Mesenchymal stem cell (in vitro differentiated cells and primary cell): ENCODE data around the gene SLC22A14.

ENCODE experiments used
- DNase-seq: peaks from one replicate; pipeline ENCODE4 v3.0.0-alpha.2; 2013
- H2AFZ ChIP-seq: one replicate; pipeline ENCODE4 v1.6.1; 2013; ENCODE audit warnings: low read depth, mild to moderate bottlenecking, control low read depth, inconsistent platforms, low read length, moderate library complexity
- H2AK5ac ChIP-seq: 2 replicates; pipeline ENCODE4 v1.6.1; 2013; ENCODE audit warnings: low read length, moderate library complexity, mild to moderate bottlenecking, inconsistent platforms; ENCODE audit not compliant: severe bottlenecking
- H2BK120ac ChIP-seq: one replicate; pipeline ENCODE4 v1.6.1; 2013; ENCODE audit warnings: low read depth, mild to moderate bottlenecking, inconsistent platforms, low read length, moderate library complexity
- H2BK12ac ChIP-seq, 2 experiments: one replicate each; pipeline ENCODE4 v1.6.1; 2013; ENCODE audit warnings: inconsistent platforms in 2 of 2, low read length in 2 of 2, mild to moderate bottlenecking in 2 of 2, moderate library complexity in 2 of 2, control low read depth in 1 of 2
- H2BK15ac ChIP-seq: one replicate; pipeline ENCODE4 v1.6.1; 2013; ENCODE audit warnings: mild to moderate bottlenecking, low read depth, inconsistent platforms; ENCODE audit not compliant: poor library complexity, severe bottlenecking
- H2BK5ac ChIP-seq: 2 replicates; pipeline ENCODE4 v1.6.1; 2013; ENCODE audit warnings: low read depth, mild to moderate bottlenecking, low read length, control low read depth, inconsistent platforms; ENCODE audit not compliant: poor library complexity, severe bottlenecking
- H3K14ac ChIP-seq, 2 experiments: one replicate each; pipeline ENCODE4 v1.6.1; 2013; ENCODE audit warnings: inconsistent platforms in 2 of 2, low read length in 2 of 2, control low read depth in 1 of 2, mild to moderate bottlenecking in 1 of 2, moderate library complexity in 1 of 2
- H3K18ac ChIP-seq, 2 experiments: one replicate each; pipeline ENCODE4 v1.6.1; 2013; ENCODE audit warnings: inconsistent platforms in 2 of 2, low read length in 2 of 2, control low read depth in 1 of 2, low read depth in 1 of 2, mild to moderate bottlenecking in 1 of 2
- H3K23ac ChIP-seq, 2 experiments: one replicate each; pipeline ENCODE4 v1.6.1; 2013; ENCODE audit warnings: inconsistent platforms in 2 of 2, low read length in 2 of 2, mild to moderate bottlenecking in 2 of 2, moderate library complexity in 2 of 2, control low read depth in 1 of 2
- H3K27ac ChIP-seq: 2 replicates; pipeline ENCODE4 v1.5.1; 2013; ENCODE audit warnings: mild to moderate bottlenecking, moderate library complexity, low read length, control low read depth, inconsistent platforms; ENCODE audit not compliant: poor library complexity, severe bottlenecking
- H3K27me3 ChIP-seq, 2 experiments: 2 replicates each; pipeline versions ENCODE4 v1.6.1 to v1.7.0; 2013; ENCODE audit warnings: low read length in 2 of 2, mild to moderate bottlenecking in 2 of 2, moderate library complexity in 2 of 2, control low read depth in 1 of 2, inconsistent platforms in 1 of 2; ENCODE audit not compliant: control insufficient read depth in 1 of 2, insufficient read depth in 1 of 2
- H3K36me3 ChIP-seq, 2 experiments: 2 replicates each; pipeline versions ENCODE4 v1.6.1 to v1.7.0; 2013; ENCODE audit warnings: low read length in 2 of 2, control low read depth in 1 of 2, inconsistent platforms in 1 of 2, low read depth in 1 of 2, mild to moderate bottlenecking in 1 of 2; ENCODE audit not compliant: insufficient read depth in 2 of 2, control insufficient read depth in 1 of 2
- H3K4ac ChIP-seq, 2 experiments: one replicate each; pipeline ENCODE4 v1.6.1; 2013; ENCODE audit warnings: inconsistent platforms in 2 of 2, low read length in 2 of 2, mild to moderate bottlenecking in 2 of 2, moderate library complexity in 2 of 2, control low read depth in 1 of 2, low read depth in 1 of 2
- H3K4me1 ChIP-seq: 2 replicates; pipeline ENCODE4 v1.6.1; 2013; ENCODE audit warnings: low read depth, low read length, control low read depth; ENCODE audit not compliant: control insufficient read depth, insufficient read depth
- H3K4me2 ChIP-seq: 2 replicates; pipeline ENCODE4 v1.6.1; 2013; ENCODE audit warnings: low read length, mild to moderate bottlenecking, inconsistent platforms; ENCODE audit not compliant: poor library complexity, severe bottlenecking
- H3K4me3 ChIP-seq, 2 experiments: 2 replicates each; pipeline versions ENCODE4 v1.5.1 to v1.7.0; 2013; ENCODE audit warnings: low read length in 2 of 2, mild to moderate bottlenecking in 2 of 2, control low read depth in 1 of 2, low read depth in 1 of 2; ENCODE audit not compliant: insufficient read depth in 1 of 2
- H3K79me1 ChIP-seq: replicated peaks from 2 replicates; pipeline ENCODE4 v1.6.1; 2013; ENCODE audit warnings: mild to moderate bottlenecking, control low read depth, low read length, inconsistent platforms; ENCODE audit not compliant: poor library complexity, severe bottlenecking
- H3K9ac ChIP-seq: 2 replicates; pipeline ENCODE4 v1.7.0; 2013; ENCODE audit warnings: mild to moderate bottlenecking, low read length, moderate library complexity
- H3K9me3 ChIP-seq: 2 replicates; pipeline ENCODE4 v1.7.0; 2013; ENCODE audit warnings: mild to moderate bottlenecking, low read length; ENCODE audit not compliant: control insufficient read depth
- H4K8ac ChIP-seq: one replicate; pipeline ENCODE4 v1.6.1; 2013; ENCODE audit warnings: inconsistent platforms, mild to moderate bottlenecking, low read length, moderate library complexity
- H4K91ac ChIP-seq: one replicate; pipeline ENCODE4 v1.6.1; 2013; ENCODE audit warnings: mild to moderate bottlenecking, low read length, inconsistent platforms
- WGBS: methylation state at CpG from one replicate; pipeline ENCODE4 v1.1.7; 2013; ENCODE audit warnings: mixed read lengths; 5-methylcytosine and 5-hydroxymethylcytosine counted together

The SLC22A14 gene

GRCh38 chr3:38274864-38275649 is 7.0 kb upstream of the SLC22A14 start:
- no peak overlapping the region for H2AK5ac ChIP-seq
- H2BK120ac ChIP-seq, result no peak overlapping the region
- no peaks in the 10 kb centered on the region for H3K4me1 ChIP-seq
- H3K79me1 ChIP-seq, result no peaks in the 10 kb centered on the region
- H3K27ac ChIP-seq, result no peak overlapping the region
- no peaks in the 10 kb centered on the region for H3K27me3 ChIP-seq
- H3K9ac ChIP-seq, result no peak overlapping the region
- no peak overlapping the region for H2BK5ac ChIP-seq
- no peak overlapping the region for H3K4me3 ChIP-seq
- no peak overlapping the region for H2AFZ ChIP-seq
- peaks cover 15 to 49% of the 10 kb centered on the region in 2 experiments for H3K36me3 ChIP-seq
- no peak overlapping the region for H3K18ac ChIP-seq
- H4K8ac ChIP-seq, result no peak overlapping the region
- H2BK12ac ChIP-seq, result no peak overlapping the region
- H4K91ac ChIP-seq, result no peak overlapping the region
- H3K4ac ChIP-seq, result no peak overlapping the region
- 95% methylated on average over 21 of the region's 21 CpGs for WGBS
- no peak for DNase-seq
- H3K4me2 ChIP-seq, result no peak overlapping the region
- H3K14ac ChIP-seq, result no peak overlapping the region
- H3K9me3 ChIP-seq, result no peaks in the 10 kb centered on the region
- H3K23ac ChIP-seq, result no peak overlapping the region
- H2BK15ac ChIP-seq, result no peak overlapping the region

- no peak overlapping the region for H2BK5ac ChIP-seq
- no peak overlapping the region for H2BK15ac ChIP-seq
- WGBS, result 95% methylated on average over 8 of the region's 8 CpGs
- H2BK120ac ChIP-seq, result no peak overlapping the region
- H4K91ac ChIP-seq, result no peak overlapping the region
- H3K4me1 ChIP-seq, result no peaks in the 10 kb centered on the region
- no peak overlapping the region for H3K23ac ChIP-seq
- H3K4me3 ChIP-seq, result no peak overlapping the region
- H3K14ac ChIP-seq, result no peak overlapping the region
- H3K4ac ChIP-seq, result no peak overlapping the region
- H3K4me2 ChIP-seq, result no peak overlapping the region
- H3K36me3 ChIP-seq, result peaks cover 15 to 49% of the 10 kb centered on the region in 2 experiments
- no peak for DNase-seq
- H2BK12ac ChIP-seq, result no peak overlapping the region
- no peak overlapping the region for H2AK5ac ChIP-seq
- no peak overlapping the region for H3K9ac ChIP-seq
- no peak overlapping the region for H4K8ac ChIP-seq
- H3K27ac ChIP-seq, result no peak overlapping the region
- no peaks in the 10 kb centered on the region for H3K27me3 ChIP-seq
- H3K79me1 ChIP-seq, result no peaks in the 10 kb centered on the region
- no peaks in the 10 kb centered on the region for H3K9me3 ChIP-seq
- no peak overlapping the region for H3K18ac ChIP-seq
- H2AFZ ChIP-seq, result no peak overlapping the region
Measured at GRCh38 chr3:38275658-38276057, 6.4 kb upstream of the SLC22A14 start.

- no peak overlapping the region for H2BK12ac ChIP-seq
- no peak overlapping the region for H2BK5ac ChIP-seq
- H4K91ac ChIP-seq, result no peak overlapping the region
- H3K36me3 ChIP-seq, result peaks cover 15 to 52% of the 10 kb centered on the region in 2 experiments
- no peak for DNase-seq
- no peak overlapping the region for H3K4me2 ChIP-seq
- H2BK15ac ChIP-seq, result no peak overlapping the region
- H4K8ac ChIP-seq, result no peak overlapping the region
- H2BK120ac ChIP-seq, result no peak overlapping the region
- H3K4ac ChIP-seq, result no peak overlapping the region
- no peak overlapping the region for H3K9ac ChIP-seq
- no peak overlapping the region for H2AFZ ChIP-seq
- no peak overlapping the region for H2AK5ac ChIP-seq
- no peak overlapping the region for H3K27ac ChIP-seq
- H3K4me1 ChIP-seq, result no peaks in the 10 kb centered on the region
- no peak overlapping the region for H3K18ac ChIP-seq
- H3K27me3 ChIP-seq, result no peaks in the 10 kb centered on the region
- H3K9me3 ChIP-seq, result no peaks in the 10 kb centered on the region
- no peak overlapping the region for H3K4me3 ChIP-seq
- H3K14ac ChIP-seq, result no peak overlapping the region
- WGBS, result 95% methylated on average over 13 of the region's 13 CpGs
- H3K23ac ChIP-seq, result no peak overlapping the region
- H3K79me1 ChIP-seq, result no peaks in the 10 kb centered on the region
Measured at GRCh38 chr3:38276081-38276916, 5.8 kb upstream of the SLC22A14 start.

DNA sequence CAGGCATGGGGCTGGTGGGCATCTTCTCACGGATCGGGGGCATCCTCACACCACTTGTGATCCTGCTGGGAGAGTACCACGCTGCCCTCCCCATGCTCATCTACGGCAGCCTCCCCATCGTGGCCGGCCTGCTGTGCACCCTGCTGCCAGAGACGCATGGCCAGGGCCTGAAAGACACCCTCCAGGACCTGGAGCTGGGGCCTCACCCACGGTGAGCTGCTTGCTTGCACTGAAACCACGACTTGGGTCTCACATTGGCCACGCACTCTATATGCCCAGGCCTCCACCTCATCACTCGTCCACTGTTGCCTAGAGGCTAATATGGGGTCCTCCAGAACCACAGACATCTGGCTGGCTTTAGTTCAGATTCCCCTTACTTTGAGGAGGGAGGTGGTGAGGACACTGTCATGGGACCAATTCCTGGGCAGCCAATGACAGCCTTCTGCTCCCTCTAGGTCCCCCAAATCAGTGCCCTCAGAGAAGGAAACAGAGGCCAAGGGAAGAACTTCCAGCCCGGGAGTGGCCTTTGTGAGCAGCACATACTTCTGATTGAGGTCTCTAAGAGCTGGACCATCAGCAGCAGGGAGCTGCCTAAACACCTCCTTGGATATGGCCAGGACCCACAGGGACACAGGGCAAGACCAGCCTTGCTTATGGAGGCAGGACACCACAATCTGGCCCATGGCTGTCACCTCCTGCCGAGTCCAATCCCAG is 5.0 kb upstream of the SLC22A14 start:
- no peak overlapping the region for H3K9ac ChIP-seq
- H3K14ac ChIP-seq, result no peak overlapping the region
- peaks cover 15 to 48% of the 10 kb centered on the region in 2 experiments for H3K36me3 ChIP-seq
- H3K79me1 ChIP-seq, result no peaks in the 10 kb centered on the region
- no peak overlapping the region for H2BK120ac ChIP-seq
- no peak overlapping the region for H2BK15ac ChIP-seq
- no peaks in the 10 kb centered on the region for H3K4me1 ChIP-seq
- no peak overlapping the region for H2AK5ac ChIP-seq
- no peak overlapping the region for H4K8ac ChIP-seq
- no peak overlapping the region for H3K4ac ChIP-seq
- H3K4me3 ChIP-seq, result no peak overlapping the region
- H3K27ac ChIP-seq, result no peak overlapping the region
- no peak overlapping the region for H2BK12ac ChIP-seq
- H3K23ac ChIP-seq, result no peak overlapping the region
- no peak overlapping the region for H3K4me2 ChIP-seq
- no peak overlapping the region for H2BK5ac ChIP-seq
- no peak for DNase-seq
- no peak overlapping the region for H2AFZ ChIP-seq
- H3K9me3 ChIP-seq, result no peaks in the 10 kb centered on the region
- no peaks in the 10 kb centered on the region for H3K27me3 ChIP-seq
- WGBS, result 91% methylated on average over 12 of the region's 13 CpGs
- no peak overlapping the region for H4K91ac ChIP-seq
- H3K18ac ChIP-seq, result no peak overlapping the region
